GM20000 (cell line): Measurements from ENCODE around the gene RNF223.

Experiments
- DNase-seq: peaks from one replicate; pipeline ENCODE4 v3.0.0; 2012; ENCODE audit warnings: low spot score
- CTCF ChIP-seq: IDR thresholded peaks from 2 replicates; pipeline ENCODE4 v1.5.1; 2012; ENCODE audit warnings: mild to moderate bottlenecking, control low read depth; ENCODE audit errors: extremely low read depth, missing control alignments

Gene RNF223

GRCh38 chr1:1073743-1074587, at the start of gene RNF223:
TSS of gene RNF223 (minus strand) at chr1:1074306. CDS start at chr1:1072566, 1,740 bp downstream.
- DNase-seq, result no peak
- no peak for TF ChIP-seq CTCF

- no peak for TF ChIP-seq CTCF
- DNase-seq, result no peak
Observed at GRCh38 chr1:1122981-1123480, 48.9 kb upstream of the RNF223 start.

- peak; percentile 94 for DNase-seq
- peak; percentile 87 for TF ChIP-seq CTCF
Observed at GRCh38 chr1:1122078-1122811, 48.1 kb upstream of the RNF223 start.

GRCh38 chr1:1121611-1122077, 47.5 kb upstream of the RNF223 start:
- TF ChIP-seq CTCF, result no peak
- no peak for DNase-seq

GRCh38 chr1:1120866-1121591, 46.9 kb upstream of the RNF223 start:
- TF ChIP-seq CTCF, result no peak
- no peak for DNase-seq

GRCh38 chr1:1120096-1120495, 46.0 kb upstream of the RNF223 start:
- TF ChIP-seq CTCF, result no peak
- DNase-seq, result no peak
